Right renal cortex interstitium (tissue), 3 donors: Measurements from ENCODE around the gene B3GALNT2. TPM values are rescaled to one million over a fixed set of nuclear protein-coding genes. Genes with fewer than 3 reads are reported as not detected.
"Not testable (repeated sequence)": the region's sequence is repeated elsewhere in the genome, so short reads cannot be mapped to it uniquely, and the experiment has no call there.

Experiments used
- DNase-seq, 3 donors: peaks; one replicate each; pipeline ENCODE4 v3.0.0-alpha.2; 2013; ENCODE audit warnings: low read depth in 3 of 3, low spot score in 2 of 3
- polyA plus RNA-seq, 3 donors: library from polyadenylated mRNA; unstranded; fragments of 120-200 nt; gene quantifications; one replicate each; pipeline ENCODE4 v1.2.1, GENCODE V29; 2013; ENCODE audit not compliant: insufficient read length in 3 of 3

B3GALNT2 gene
- polyA plus RNA-seq, 3 donors, result 23.0 to 26.1 (median 24.1) TPM

- peak; percentile 92 to 96 (median 96) for DNase-seq
These were observed 406 bp upstream of the B3GALNT2 start for GRCh38 chr1:235504494-235505222.

GRCh38 chr1:235503403-235504121, 690 bp downstream of the B3GALNT2 start:
- peak; percentile 47 to 80 (median 59) for DNase-seq

- DNase-seq, result peak; percentile 38 to 42 (median 39)
These were observed 1.4 kb downstream of the B3GALNT2 start for GRCh38 chr1:235502601-235503402.

GRCh38 chr1:235500971-235501540, 3.2 kb downstream of the B3GALNT2 start:
- DNase-seq, result no peak

GRCh38 chr1:235495551-235495950, 8.7 kb downstream of the B3GALNT2 start:
- no peak for DNase-seq

- DNase-seq, result no peak
These were observed 9.2 kb downstream of the B3GALNT2 start for GRCh38 chr1:235495030-235495429.

- no peak for DNase-seq
These were observed 9.7 kb downstream of the B3GALNT2 start for GRCh38 chr1:235494531-235494930.

GRCh38 chr1:235491644-235492043, 12.6 kb downstream of the B3GALNT2 start:
- DNase-seq, result no peak

GRCh38 chr1:235486321-235486720, 17.9 kb downstream of the B3GALNT2 start:
- no peak for DNase-seq

- no peak for DNase-seq
These were observed 18.7 kb downstream of the B3GALNT2 start for GRCh38 chr1:235485558-235485957.

GRCh38 chr1:235483090-235483489, 21.2 kb downstream of the B3GALNT2 start:
- DNase-seq, result no peak

GRCh38 chr1:235473806-235474205, 30.4 kb downstream of the B3GALNT2 start:
- DNase-seq, result no peak

- DNase-seq, result no peak
These were observed 33.4 kb downstream of the B3GALNT2 start for GRCh38 chr1:235470741-235471439.

- DNase-seq, result not testable (repeated sequence)
These were observed 34.4 kb downstream of the B3GALNT2 start for GRCh38 chr1:235469897-235470296.

GRCh38 chr1:235468970-235469369, 35.3 kb downstream of the B3GALNT2 start:
- DNase-seq, result no peak

GRCh38 chr1:235468004-235468403, 36.2 kb downstream of the B3GALNT2 start:
- no peak for DNase-seq

GRCh38 chr1:235465066-235465465, 39.2 kb downstream of the B3GALNT2 start:
- no peak for DNase-seq

GRCh38 chr1:235462832-235463231, 41.4 kb downstream of the B3GALNT2 start:
- not testable (repeated sequence) for DNase-seq

- DNase-seq, result no peak
These were observed 42.3 kb downstream of the B3GALNT2 start for GRCh38 chr1:235461954-235462353.

GRCh38 chr1:235460770-235461169, 43.5 kb downstream of the B3GALNT2 start:
- no peak for DNase-seq
